ENCODE measurements around the gene PANK4.

- TF ChIP-seq ISL1 (CRISPR knock-in tag; IDR thresholded peaks at IDR 0.05), result no peak
- TF ChIP-seq TSHZ2 (CRISPR knock-in tag; IDR thresholded peaks at IDR 0.05), result no peak
- no peak for TF ChIP-seq PPARA (CRISPR knock-in tag; IDR thresholded peaks at IDR 0.05; ENCODE audit: borderline replicate concordance)
- TF ChIP-seq CSDC2 (CRISPR knock-in tag; IDR thresholded peaks at IDR 0.05), result no peak
- no peak for TF ChIP-seq PATZ1 (CRISPR knock-in tag; IDR thresholded peaks at IDR 0.05; ENCODE audit: borderline replicate concordance)
- TF ChIP-seq BACH2 (CRISPR knock-in tag; IDR thresholded peaks at IDR 0.05; ENCODE audit: borderline replicate concordance), result no peak
These were observed 53.7 kb downstream of the PANK4 start for GRCh38 chr1:2472561-2473177.

All from SK-N-SH treated with all-trans-retinoic acid at 6 μM for 48 hours (cell line).